Right lung (tissue), 10 donors: ENCODE results near the gene ACBD7. TPM values are rescaled to one million over a fixed set of nuclear protein-coding genes. Genes with fewer than 3 reads are reported as not detected.
A peak's percentile ranks its signal among the peaks of the same experiment; 100 is the strongest.

Experiments
- DNase-seq, 2 donors: peaks; one replicate each; pipeline ENCODE4 v3.0.0-alpha.2; 2013
- long read RNA-seq, 8 donors: transcript quantifications; one replicate each; lab custom pipeline, GENCODE V29; 2026
- polyA plus RNA-seq, 5 donors: library from polyadenylated mRNA; unstranded; fragments of 120-200 nt; gene quantifications; one replicate each; pipeline versions ENCODE4 v1.2.1 to v1.2.3, GENCODE V29; 2013; ENCODE audit warnings: inconsistent platforms in 1 of 5, low replicate concordance in 1 of 5; ENCODE audit not compliant: insufficient read length in 5 of 5, insufficient read depth in 1 of 5

Gene ACBD7
- polyA plus RNA-seq, result 1 to 10 TPM; 3.7 to 7.7 (median 5.0) TPM
- long read RNA-seq, donor 1, partial matches to known transcripts, result 0 of 1 reads
- long read RNA-seq, donor 1, other reads (novel, unspliced or antisense), result 0 of 1 reads
- long read RNA-seq, donor 2, result 0 reads
- long read RNA-seq, donor 3, partial matches to known transcripts, result 0 of 1 reads
- long read RNA-seq, donor 3, other reads (novel, unspliced or antisense), result 0 of 1 reads
- long read RNA-seq, donor 4, partial matches to known transcripts, result 0 of 1 reads
- long read RNA-seq, donor 4, other reads (novel, unspliced or antisense), result 0 of 1 reads
- long read RNA-seq, donor 5, partial matches to known transcripts, result 0 of 1 reads
- long read RNA-seq, donor 5, other reads (novel, unspliced or antisense), result 0 of 1 reads
- long read RNA-seq, donor 6, partial matches to known transcripts, result 0 of 1 reads
- long read RNA-seq, donor 6, other reads (novel, unspliced or antisense), result 0 of 1 reads
- long read RNA-seq, donor 7, result 0 reads
- long read RNA-seq, donor 8, result 0 reads

- peak; percentile 75 to 77 for DNase-seq
These were observed at the start of gene ACBD7 for GRCh38 chr10:15088428-15089261. Gene ACBD7 (minus strand): TSS chr10:15088776. CDS start chr10:15088728, 48 bp downstream.

GRCh38 chr10:15137636-15138035 is 49.1 kb upstream of the ACBD7 start:
- no peak for DNase-seq

- no peak for DNase-seq
These were observed 48.4 kb upstream of the ACBD7 start for GRCh38 chr10:15137036-15137359.

- DNase-seq, result no peak
These were observed 47.8 kb upstream of the ACBD7 start for GRCh38 chr10:15136129-15137035.

GRCh38 chr10:15131330-15131729 is 42.8 kb upstream of the ACBD7 start:
- DNase-seq, result no peak

- no peak for DNase-seq
These were observed 36.3 kb upstream of the ACBD7 start for GRCh38 chr10:15124908-15125307.

GRCh38 chr10:15124190-15124589 is 35.6 kb upstream of the ACBD7 start:
- no peak for DNase-seq

- no peak for DNase-seq
These were observed 35.2 kb upstream of the ACBD7 start for GRCh38 chr10:15123749-15124184.

GRCh38 chr10:15122477-15123030 is 34.0 kb upstream of the ACBD7 start:
- DNase-seq, result no peak

- no peak for DNase-seq
These were observed 33.1 kb upstream of the ACBD7 start for GRCh38 chr10:15121707-15122106.

- no peak for DNase-seq
These were observed 31.9 kb upstream of the ACBD7 start for GRCh38 chr10:15120523-15120922.

GRCh38 chr10:15118615-15119014 is 30.0 kb upstream of the ACBD7 start:
- DNase-seq, result no peak

GRCh38 chr10:15116225-15116624 is 27.6 kb upstream of the ACBD7 start:
- no peak for DNase-seq

GRCh38 chr10:15113766-15114165 is 25.2 kb upstream of the ACBD7 start:
- DNase-seq, result no peak

- DNase-seq, result no peak
These were observed 24.1 kb upstream of the ACBD7 start for GRCh38 chr10:15112657-15113056.

- peak; percentile 30 to 58 for DNase-seq
These were observed 17.9 kb upstream of the ACBD7 start for GRCh38 chr10:15106352-15107013.

- no peak for DNase-seq
These were observed 14.9 kb upstream of the ACBD7 start for GRCh38 chr10:15103513-15103912.

GRCh38 chr10:15099886-15100285 is 11.3 kb upstream of the ACBD7 start:
- no peak for DNase-seq

- peak; percentile 98 for DNase-seq
These were observed 8.6 kb upstream of the ACBD7 start, which contains the start of gene RPP38 for GRCh38 chr10:15097011-15097812. Gene RPP38 (plus strand): TSS chr10:15097355. CDS start chr10:15103315, 5,960 bp downstream.

- DNase-seq, result no peak
These were observed 8.1 kb upstream of the ACBD7 start for GRCh38 chr10:15096661-15097010.
